Colonic mucosa (tissue), 4 donors: ENCODE data around the gene HDAC8. TPM values are rescaled to one million over a fixed set of nuclear protein-coding genes. Genes with fewer than 3 reads are reported as not detected.

Experiments used
- DNase-seq: peaks from one replicate; pipeline ENCODE4 v3.0.0-alpha.2; 2020
- H3K27ac ChIP-seq: fragments of 200-600 bp; one replicate; pipeline ENCODE4 v1.8.0; 2021
- H3K27me3 ChIP-seq: fragments of 200-600 bp; one replicate; pipeline ENCODE4 v1.8.0; 2021
- H3K36me3 ChIP-seq: fragments of 200-600 bp; one replicate; pipeline ENCODE4 v1.8.0; 2021
- H3K4me1 ChIP-seq: fragments of 200-600 bp; one replicate; pipeline ENCODE4 v1.8.0; 2021; ENCODE audit warnings: mild to moderate bottlenecking
- H3K4me3 ChIP-seq: fragments of 200-600 bp; one replicate; pipeline ENCODE4 v1.8.0; 2021
- H3K9ac ChIP-seq, 2 donors: one replicate each; pipeline ENCODE4 v1.7.0; 2013; ENCODE audit warnings: control low read depth in 2 of 2, low read depth in 2 of 2, low read length in 2 of 2
- H3K9me3 ChIP-seq: fragments of 200-600 bp; one replicate; pipeline ENCODE4 v1.8.0; 2021
- CTCF ChIP-seq: fragments of 200-600 bp; IDR thresholded peaks from one replicate; pipeline ENCODE4 v1.8.0; 2022; ENCODE audit warnings: antibody characterized with exemption, mild to moderate bottlenecking
- intact Hi-C: fragments of 100-400 bp; cut with DNase I; formaldehyde crosslinking; loops from one replicate; pipeline ENCODE4 v1.14.1; 2022
- total RNA-seq, 2 donors: library from RNA; stranded (reverse); fragmentation: NEBNext Ultra II Directional in 1 of 2; extraction: Animal tissue kit (Norgen Biotek cat#: 25700) in 1 of 2; gene quantifications; one replicate each; pipeline ENCODE4 v1.2.1, GENCODE V29; 2021
- donor health status: healthy.
- donor health status: DM: no; HTN: no; CAD: no.
- donor health status: DM: no; HTN: no; CAD: no.

HDAC8 gene
- total RNA-seq, 2 donors from 2014 or later = 23.0 to 25.7 TPM

GRCh38 chrX:72368796-72369195 lies 203.8 kb downstream of the HDAC8 start:
- H3K27ac ChIP-seq = no peak overlapping the region
- DNase-seq = no peak
- H3K9ac ChIP-seq = no peak overlapping the region
- no peaks in the 10 kb centered on the region for H3K27me3 ChIP-seq
- H3K9me3 ChIP-seq = no peaks in the 10 kb centered on the region
- no peaks in the 10 kb centered on the region for H3K36me3 ChIP-seq
- intact Hi-C loops = no loop called here
- no peak for TF ChIP-seq CTCF
- no peak overlapping the region for H3K4me3 ChIP-seq
- H3K4me1 ChIP-seq = no peaks in the 10 kb centered on the region

DNA sequence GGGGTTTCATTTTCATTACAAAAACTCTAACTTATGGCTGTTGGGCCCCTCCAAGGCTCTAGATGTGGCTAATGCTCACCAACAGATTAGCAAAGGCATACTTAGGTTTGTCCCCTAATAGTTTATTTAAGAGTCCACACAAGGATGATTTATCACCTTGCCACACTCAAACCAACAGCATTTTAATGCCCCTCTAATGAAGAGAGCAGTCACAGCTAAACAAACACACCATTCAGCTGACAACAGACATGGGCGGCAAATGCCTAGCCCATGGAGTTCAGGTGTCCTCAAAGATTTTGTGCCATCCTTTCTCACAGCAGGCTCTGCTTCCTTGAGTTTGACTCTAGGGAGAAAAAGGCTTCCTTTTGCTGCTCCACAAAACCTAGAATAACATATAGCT lies 205.1 kb downstream of the HDAC8 start:
- Histone ChIP-seq H3K4me3 (no peak overlapping the region), H3K27me3 (no peaks in the 10 kb centered on the region), H3K9me3 (no peaks in the 10 kb centered on the region), H3K9ac (no peak overlapping the region), H3K4me1 (no peaks in the 10 kb centered on the region), H3K36me3 (no peaks in the 10 kb centered on the region), H3K27ac (no peak overlapping the region)
- intact Hi-C loops = no loop called here
- no peak for DNase-seq
- TF ChIP-seq CTCF = no peak

- H3K9ac ChIP-seq = no peak overlapping the region
- no peaks in the 10 kb centered on the region for H3K4me1 ChIP-seq
- TF ChIP-seq CTCF = no peak
- H3K9me3 ChIP-seq = no peaks in the 10 kb centered on the region
- intact Hi-C loops = no loop called here
- no peaks in the 10 kb centered on the region for H3K27me3 ChIP-seq
- H3K36me3 ChIP-seq = no peaks in the 10 kb centered on the region
- no peak overlapping the region for H3K27ac ChIP-seq
- H3K4me3 ChIP-seq = no peak overlapping the region
- no peak for DNase-seq
These were observed 205.8 kb downstream of the HDAC8 start for GRCh38 chrX:72366701-72367454.

DNA sequence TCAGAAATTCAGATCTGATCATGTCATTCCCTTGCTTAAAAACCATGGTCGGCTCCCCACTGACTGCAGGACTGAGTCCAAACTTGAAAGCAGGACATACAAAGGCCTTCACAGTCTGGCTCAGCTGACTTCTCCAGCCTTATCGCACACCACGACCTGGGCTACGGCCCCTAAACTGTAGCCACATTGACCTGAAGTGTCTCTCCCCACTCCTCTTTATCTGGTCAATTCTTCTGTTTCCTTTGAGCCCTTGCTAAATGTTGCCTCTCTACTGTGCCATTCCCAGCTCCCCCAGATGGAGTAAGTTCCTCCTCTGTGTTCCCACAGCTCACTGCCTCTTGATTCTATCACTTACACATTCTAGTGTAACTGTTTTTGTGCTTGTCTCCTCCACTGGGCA lies 206.5 kb downstream of the HDAC8 start:
- H3K4me3 ChIP-seq = no peak overlapping the region
- no peaks in the 10 kb centered on the region for H3K4me1 ChIP-seq
- no peak overlapping the region for H3K27ac ChIP-seq
- no peaks in the 10 kb centered on the region for H3K9me3 ChIP-seq
- H3K36me3 ChIP-seq = no peaks in the 10 kb centered on the region
- intact Hi-C loops = no loop called here
- TF ChIP-seq CTCF = no peak
- no peaks in the 10 kb centered on the region for H3K27me3 ChIP-seq
- no peak overlapping the region for H3K9ac ChIP-seq
- DNase-seq = no peak

DNA sequence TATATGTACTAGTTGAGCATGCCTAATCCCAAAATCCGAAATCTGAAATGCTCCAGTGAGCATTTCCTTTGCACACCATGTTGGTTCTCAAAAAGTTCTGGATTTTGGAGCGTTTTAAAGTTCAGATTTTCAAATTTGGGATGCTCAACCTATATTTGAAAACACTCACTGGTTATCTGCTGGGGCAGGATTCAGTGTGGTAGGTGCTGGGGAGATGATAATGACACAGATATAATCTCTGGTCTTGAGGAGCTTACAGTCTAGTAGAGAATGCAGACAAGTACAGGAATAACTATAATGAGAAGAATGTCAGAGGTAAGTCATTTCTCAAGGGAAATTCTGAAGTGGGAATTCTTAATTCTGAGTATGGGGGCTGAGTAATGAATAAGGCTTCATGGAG lies 207.5 kb downstream of the HDAC8 start:
- Histone ChIP-seq H3K9ac (no peak overlapping the region), H3K4me3 (no peak overlapping the region), H3K36me3 (no peaks in the 10 kb centered on the region), H3K27ac (no peak overlapping the region), H3K4me1 (no peaks in the 10 kb centered on the region), H3K27me3 (no peaks in the 10 kb centered on the region), H3K9me3 (no peaks in the 10 kb centered on the region)
- no peak for DNase-seq
- TF ChIP-seq CTCF = no peak
- intact Hi-C loops = no loop called here
